Stimulated activated CD8-positive, alpha-beta memory T cell treated with anti-CD3 and anti-CD28 coated beads, Interleukin-15, amount 100 ng/mL, for 48 hours (primary cell): ENCODE measurements around the gene BABAM2.
"Not testable (repeated sequence)": the region's sequence is repeated elsewhere in the genome, so short reads cannot be mapped to it uniquely, and the experiment has no call there.

ENCODE experiments used
- DNase-seq, 2 donors: peaks; one replicate each; pipeline ENCODE4 v3.0.0-alpha.2; 2020; ENCODE audit warnings: low read depth in 2 of 2

Gene BABAM2

GRCh38 chr2:27878825-27879224 lies 11.7 kb upstream of the BABAM2 start:
- DNase-seq = no peak

- not testable (repeated sequence) for DNase-seq
Measured at GRCh38 chr2:27881815-27882583, 8.5 kb upstream of the BABAM2 start.

DNA sequence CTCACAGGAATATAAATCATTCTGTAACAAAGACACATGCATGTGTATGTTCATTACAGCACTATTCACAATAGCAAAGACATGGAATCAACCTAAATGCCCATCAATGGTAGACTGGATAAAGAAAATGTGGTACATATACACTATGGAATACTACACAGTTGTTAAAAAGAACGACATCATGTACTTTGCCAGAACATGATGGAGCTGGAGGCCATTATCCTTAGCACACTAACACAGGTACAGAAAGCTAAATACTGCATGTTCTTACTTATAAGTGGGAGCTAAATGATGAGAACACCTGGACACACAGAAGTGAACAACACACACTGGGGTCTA lies 8.0 kb upstream of the BABAM2 start:
- not testable (repeated sequence) for DNase-seq

- no peak for DNase-seq
Measured at GRCh38 chr2:27884601-27885000, 5.9 kb upstream of the BABAM2 start.

DNA sequence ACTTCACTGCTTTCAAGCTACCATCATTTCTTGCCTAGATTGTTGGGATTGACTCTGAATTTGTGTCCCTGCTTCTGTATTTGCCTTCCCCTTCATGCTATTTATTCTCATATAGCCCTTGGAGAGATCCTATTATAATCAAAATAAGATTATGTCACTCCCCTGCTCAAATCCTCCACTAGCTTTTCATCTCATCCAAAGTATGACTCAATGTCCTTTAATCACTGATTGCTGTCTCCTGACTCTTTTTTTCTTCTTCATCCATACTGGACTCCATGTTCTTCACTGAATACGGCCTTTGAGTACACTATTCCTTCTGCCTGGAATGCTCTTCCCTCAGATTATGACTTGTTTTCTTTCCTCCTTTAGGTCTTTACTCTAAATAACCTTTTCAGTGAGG lies 5.3 kb upstream of the BABAM2 start:
- no peak for DNase-seq

GRCh38 chr2:27885661-27886060 lies 4.9 kb upstream of the BABAM2 start:
- no peak for DNase-seq

DNA sequence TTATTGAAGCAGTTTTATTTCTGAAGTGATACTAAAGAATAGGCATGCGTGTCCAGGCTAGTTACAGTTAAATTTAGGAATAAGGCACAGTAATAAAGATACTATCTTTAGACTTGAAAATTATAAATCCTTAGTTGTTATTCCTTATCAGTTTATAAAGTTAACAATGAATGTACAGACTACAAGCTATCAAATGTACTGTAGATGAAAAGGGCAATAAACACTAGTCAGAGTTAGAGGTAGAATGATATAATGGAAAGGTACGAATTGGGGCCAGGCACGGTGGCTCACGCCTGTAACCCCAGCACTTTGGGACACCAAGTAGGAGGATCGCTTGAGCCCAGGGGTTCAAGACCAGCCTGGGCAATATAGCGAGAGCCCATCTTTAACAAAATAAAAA lies 4.2 kb upstream of the BABAM2 start:
- no peak for DNase-seq

DNA sequence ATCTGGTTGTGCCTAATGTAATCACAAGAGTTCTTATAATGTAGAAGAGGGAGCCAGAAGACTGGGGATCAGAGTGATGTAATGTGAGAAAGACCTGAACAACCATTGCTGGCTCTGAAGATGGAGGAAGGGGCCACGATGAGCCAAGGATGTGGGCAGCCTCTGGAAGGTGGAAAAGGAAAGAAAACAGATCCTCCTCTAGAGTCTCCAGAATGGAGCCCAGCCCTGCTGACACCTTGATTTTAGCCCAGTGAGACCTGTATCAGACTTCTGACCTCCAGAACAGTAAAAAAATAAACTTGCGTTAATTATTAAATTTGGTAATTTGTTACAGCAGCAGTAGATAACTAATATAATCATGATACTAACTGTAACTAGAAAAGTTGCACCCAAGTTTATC lies 3.4 kb upstream of the BABAM2 start:
- no peak for DNase-seq

DNA sequence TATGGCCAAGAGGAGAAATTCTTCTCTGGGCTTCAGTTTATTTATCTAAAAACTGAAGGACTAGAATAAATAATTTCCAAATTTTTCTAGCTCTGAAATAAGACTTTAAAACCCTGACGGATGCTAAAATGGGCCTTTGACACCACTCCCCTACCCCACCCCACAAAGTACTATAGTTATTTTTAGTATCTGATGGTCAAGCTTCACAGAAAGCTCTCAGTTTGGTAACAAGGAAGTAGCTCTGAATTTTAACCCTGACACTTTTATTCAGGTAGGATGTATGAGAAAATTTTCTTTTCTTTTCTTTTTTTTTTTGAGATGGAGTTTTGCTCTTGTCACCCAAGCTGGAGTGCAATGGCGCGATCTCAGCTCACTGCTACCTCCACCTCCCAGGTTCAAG lies 2.7 kb upstream of the BABAM2 start:
- no peak for DNase-seq

DNA sequence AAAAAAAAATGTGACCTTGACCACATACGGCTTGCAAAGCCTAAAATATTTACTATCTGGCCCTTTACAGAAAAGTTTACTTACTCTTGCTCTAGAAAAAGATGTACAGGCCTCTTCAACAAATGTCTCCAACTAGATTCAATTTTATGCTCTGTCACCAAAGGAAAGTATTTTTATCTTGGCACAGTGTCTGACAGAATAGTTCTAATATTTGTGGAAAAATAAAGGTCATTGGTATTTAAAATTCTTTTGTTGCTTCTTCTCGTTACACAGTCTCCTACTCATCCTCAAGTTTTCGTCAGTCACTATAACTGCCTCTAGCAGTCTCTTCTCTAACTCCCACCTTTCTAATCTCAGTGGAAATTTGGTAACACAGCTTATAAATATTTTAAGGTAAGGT lies 1.7 kb upstream of the BABAM2 start:
- no peak for DNase-seq

DNA sequence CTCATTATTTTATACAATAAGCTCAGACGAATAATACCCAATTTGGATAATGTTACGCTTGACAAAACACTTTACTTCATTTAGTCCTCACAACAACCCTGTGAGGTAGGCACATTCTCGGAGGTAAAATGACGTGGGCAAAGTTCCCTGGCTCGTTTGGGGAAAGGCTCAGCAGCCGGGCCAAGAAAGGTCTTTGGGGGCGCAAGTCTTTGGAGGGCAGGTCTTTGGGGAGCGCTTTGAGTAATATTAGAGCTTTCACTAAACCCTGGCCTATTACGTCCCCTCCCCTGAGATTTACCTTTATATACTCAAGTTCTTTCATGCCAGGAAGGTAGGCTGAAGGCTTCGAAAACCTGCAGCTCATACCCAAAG lies 769 bp upstream of the BABAM2 start:
- no peak for DNase-seq

DNA sequence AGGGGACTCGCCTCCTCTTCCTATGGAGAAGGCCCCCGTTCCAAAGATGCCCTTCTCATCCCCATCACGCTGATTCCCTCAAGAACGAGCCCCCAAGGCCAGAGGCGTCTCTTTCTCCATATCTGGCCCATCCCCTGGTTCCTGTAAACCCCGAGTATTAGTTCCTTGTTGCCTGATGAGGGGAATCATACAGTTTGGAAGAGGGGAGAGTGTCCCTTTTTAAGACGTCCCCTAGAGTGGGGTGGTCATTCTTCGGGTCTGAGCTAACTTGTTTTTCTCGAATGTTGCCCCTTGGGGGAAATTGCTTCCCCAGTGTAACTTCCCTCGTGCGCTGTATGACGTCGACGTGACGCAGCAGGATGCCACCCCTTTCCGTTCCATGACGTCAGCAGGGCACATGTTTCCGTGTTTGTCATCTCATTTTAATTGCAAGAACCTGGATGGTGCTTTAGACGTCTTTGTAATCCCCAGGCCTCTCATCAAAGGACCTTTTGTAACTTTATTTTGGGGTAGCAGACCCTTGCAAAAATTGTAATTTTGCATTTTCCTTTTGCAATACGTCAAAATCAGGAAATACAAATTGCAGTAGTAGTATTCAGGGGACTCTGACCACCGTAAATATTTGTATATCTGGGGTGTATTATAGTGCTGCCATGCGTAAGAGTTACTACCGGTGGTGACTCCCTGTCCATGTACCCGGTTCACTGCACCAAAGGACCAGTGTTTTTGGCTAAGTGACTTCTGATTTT lies 569 bp downstream of the BABAM2 start:
- peak; percentile 73 to 78 for DNase-seq

DNA sequence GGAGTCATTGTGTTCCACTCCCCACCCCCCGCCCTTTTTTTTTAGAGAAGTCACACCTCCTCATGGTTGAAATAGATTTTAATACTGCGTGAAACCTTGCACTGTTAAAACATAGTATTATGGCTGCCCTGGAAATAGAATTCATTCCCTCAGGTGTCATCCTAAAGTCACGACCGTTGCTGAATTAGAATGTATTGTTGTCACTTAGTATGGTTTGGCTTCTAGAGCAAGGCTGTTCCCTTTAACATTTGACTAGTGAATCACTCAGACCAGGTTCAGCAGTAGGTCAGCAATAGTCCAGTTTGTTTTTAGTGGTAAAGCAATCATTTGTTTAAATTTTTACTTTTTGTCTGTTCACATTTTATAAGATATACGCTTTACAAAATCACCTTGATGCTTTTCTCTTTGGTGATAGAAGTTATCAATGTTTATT lies 1.2 kb downstream of the BABAM2 start:
- DNase-seq = no peak

GRCh38 chr2:27893006-27893405 lies 2.5 kb downstream of the BABAM2 start:
- DNase-seq = no peak

DNA sequence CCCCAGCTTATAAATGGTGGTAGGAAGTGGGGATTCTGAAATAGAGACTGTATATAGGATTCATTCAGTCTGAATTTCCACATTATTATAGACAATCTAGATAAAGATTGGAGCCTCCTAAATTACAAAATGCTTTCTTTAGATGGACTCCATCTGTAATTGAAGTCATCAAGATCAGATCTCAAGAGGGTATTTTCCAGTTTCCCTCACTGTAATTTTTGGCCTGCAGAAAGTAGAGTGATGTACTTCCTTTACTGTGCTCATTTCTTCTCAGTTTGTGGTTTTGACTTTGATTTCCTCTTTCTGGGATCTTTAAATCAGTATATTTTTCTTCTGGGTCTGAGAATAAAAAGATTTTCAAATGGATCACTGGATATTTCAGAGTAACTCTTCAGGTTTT lies 7.2 kb downstream of the BABAM2 start:
- DNase-seq = no peak

- DNase-seq = no peak
Measured at GRCh38 chr2:27901234-27901633, 10.7 kb downstream of the BABAM2 start.

DNA sequence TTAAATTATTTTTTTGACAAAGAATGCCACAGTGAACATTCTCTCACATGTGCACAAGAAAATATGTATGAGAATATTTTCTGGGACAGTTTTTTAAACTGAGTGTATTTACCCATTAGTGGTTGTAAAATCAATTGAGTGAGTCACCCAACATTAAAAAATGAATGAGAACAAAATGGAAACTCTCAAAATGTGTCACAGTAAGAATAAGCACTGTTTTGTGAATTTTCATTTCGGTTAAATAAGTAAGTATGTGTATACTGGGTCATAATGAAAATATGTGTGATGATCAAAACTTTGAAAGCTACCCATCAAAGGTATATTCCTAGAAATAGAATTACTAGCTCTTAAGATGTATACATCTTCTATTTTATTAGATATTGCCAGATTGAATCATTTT lies 11.6 kb downstream of the BABAM2 start:
- DNase-seq = no peak

DNA sequence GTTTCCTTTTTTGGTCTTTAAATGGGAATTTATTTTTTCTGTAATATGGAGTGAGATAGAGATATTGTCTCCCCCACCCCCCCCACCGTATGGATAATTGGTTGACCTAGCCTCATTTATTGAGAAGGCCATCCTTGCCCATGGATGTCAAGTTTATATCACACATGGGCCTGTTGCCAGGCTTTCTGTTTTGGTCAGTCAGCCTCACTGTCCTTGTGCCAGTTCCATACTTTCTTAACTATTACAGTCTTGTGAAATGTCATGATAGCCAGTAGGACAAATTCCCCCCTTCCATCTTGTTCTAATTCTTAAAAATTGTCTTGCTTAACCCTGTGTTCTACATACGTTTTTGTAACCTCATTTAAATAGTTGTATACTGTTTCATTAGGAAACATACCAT lies 12.5 kb downstream of the BABAM2 start:
- DNase-seq = no peak

- no peak for DNase-seq
Measured at GRCh38 chr2:27903649-27904404, 13.3 kb downstream of the BABAM2 start.

GRCh38 chr2:27904405-27904665 lies 13.8 kb downstream of the BABAM2 start:
- no peak for DNase-seq

DNA sequence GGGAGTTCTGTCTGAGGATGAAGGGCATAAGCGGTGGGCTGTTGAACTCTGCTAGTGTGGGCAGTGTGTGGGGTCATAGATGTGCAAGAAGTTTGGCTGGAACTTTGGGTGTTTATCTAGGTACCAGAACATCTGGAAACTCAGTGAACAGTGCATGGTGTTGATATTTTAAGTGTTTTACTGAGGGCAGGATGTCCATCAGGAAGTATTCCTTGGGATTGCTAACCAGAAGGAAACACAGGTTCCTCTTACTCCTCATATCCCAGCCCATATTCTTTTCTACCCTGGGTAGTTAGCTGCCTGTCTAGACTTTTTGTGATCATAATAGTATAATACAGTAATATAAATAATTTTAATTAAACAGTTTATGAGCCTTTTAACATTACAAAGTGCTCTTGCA lies 15.5 kb downstream of the BABAM2 start:
- no peak for DNase-seq

DNA sequence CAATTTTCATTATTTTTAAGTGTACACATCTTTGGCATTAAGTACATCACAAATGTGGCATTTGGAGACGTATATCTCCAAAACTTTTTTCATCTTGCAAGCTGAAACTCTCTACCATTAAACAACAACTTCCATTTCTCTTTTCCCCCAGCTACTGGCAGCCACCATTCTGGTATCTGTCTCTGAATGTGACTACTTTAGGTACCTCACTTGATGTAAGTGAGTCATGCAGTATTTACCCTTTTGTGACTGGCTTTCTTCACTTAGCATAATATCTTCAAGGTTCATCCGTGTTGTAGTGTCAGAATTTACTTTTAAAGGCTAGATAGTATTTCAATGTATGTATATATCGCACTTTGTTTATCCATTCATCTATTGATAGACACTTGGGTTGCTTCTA lies 17.0 kb downstream of the BABAM2 start:
- DNase-seq = no peak

DNA sequence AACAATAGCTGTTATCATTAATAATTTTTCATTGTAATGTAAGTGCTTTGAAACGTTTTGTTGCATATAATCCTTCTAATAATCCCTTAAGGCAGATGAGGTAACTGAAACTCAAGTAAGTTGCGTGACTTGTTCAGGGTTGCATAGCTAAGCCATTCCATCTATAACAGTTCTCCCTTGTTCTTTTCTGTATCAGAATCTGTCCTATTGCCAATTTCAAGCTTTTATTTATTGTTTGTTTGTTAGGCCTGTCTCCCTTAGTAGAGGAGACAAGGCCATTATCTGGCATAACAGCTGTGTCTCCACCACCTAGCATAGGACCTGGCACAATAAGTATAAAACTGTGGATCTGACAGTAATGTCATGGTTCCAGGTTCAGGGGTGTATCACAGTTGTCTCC lies 19.4 kb downstream of the BABAM2 start:
- no peak for DNase-seq
